NCI-H1694 treated with DMSO at 0.1 percent for 48 hours (cell line): ENCODE measurements around the gene ECPAS.
"Not testable (repeated sequence)": the region's sequence is repeated elsewhere in the genome, so short reads cannot be mapped to it uniquely, and the experiment has no call there.

Experiments used
- DNase-seq: peaks from one replicate; lab custom pipeline; 2025; lab: John Stamatoyannopoulos, UW

Gene ECPAS

DNA sequence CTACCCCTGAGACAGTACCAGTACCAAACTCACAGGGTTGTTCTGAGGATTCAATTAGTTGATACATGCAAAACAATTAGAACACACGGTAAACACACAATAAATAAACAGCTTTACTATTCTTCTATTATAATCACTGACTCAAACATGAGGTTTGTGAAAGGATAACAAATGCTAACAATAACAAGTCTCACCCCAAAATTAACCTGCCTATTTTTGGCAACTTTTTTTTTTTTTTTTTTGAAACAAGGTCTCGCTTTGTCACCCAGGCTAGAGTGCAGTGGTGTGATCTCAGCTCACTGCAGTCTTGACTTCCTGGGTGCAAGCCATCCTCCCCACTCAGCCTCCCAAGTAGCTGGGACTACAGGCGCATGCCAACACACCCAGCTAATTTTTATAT is 6.5 kb downstream of the ECPAS start:
- DNase-seq, result no peak

DNA sequence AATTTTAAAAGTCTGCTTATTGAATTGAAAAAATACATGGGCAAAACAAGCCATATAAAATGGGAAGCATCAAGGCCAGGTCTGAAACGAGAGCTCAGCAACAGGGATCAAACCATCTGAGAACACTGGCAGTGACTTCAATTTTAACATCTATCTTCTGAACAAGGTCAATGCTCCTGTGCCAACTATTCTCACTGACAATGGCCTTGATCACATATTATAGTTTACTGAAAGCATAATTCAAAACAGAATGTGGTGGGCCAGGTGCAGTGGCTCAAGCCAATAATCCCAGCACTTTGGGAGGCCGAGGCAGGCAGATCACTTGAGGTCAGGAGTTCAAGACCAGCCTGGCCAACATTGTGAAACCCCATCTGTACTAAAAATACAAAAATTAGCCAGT is 9.0 kb downstream of the ECPAS start:
- DNase-seq, result no peak

DNA sequence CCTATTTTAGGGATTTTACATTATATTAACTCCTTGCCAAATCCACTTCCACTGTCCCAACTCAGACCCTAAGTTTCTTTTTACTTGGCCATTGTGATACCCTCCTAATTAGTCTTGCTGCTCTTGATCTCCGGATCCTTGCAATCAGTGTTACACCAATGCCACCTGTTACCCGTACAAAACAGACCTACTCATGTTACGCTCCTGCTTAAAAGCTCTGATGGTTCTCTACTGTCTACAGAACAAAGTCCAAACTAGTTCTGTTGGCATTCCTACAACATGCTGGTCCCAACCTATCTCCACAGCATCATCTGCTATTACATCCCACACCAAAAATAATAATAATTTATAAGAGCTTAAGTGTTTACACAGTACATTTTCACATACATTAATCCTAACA is 9.8 kb downstream of the ECPAS start:
- DNase-seq, result no peak

DNA sequence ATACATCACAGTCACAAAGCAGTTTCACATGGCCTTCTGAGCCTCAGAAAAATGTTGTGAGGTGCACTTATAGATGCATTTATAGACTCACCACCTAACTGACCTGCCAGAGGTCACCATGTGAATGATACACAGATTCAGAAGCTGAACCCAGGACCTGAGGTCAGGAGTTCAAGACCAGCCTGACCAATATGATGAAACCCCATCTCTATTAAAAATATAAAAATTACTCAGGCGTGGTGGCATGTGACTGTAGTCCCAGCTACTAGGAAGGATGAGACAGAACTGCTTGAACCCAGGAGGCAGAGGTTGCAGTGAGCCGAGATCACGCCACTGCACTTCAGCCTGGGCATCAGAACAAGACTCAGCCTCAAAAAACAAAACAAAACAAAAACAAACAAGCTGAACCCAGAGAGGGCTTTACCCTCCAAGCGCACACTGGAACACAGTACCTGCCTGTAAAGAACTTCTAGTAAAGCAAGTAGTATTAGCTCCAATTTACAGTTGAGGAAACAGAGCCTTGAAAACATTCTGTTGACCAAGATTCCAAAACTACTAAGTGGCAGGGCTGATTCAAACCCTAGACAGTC is 16.3 kb downstream of the ECPAS start:
- DNase-seq, result no peak

DNA sequence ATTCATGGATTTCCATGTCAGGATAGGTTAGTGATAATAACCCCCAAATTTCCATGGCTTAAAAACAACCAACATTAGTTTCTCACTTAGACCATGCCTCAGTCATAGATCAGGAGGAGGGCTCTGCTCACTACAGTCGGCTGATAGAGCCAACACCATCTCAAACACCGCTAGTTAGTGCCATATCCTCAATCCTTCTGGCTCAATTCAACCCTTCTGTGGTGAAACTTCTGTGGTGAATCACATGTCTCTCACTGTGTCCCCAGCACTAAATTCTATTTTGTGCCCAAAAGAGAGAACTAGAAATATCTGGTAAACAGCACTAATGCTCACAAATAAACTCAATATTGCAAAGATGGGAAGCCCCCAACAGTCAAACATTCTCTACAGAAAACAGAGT is 21.1 kb downstream of the ECPAS start:
- no peak for DNase-seq

DNA sequence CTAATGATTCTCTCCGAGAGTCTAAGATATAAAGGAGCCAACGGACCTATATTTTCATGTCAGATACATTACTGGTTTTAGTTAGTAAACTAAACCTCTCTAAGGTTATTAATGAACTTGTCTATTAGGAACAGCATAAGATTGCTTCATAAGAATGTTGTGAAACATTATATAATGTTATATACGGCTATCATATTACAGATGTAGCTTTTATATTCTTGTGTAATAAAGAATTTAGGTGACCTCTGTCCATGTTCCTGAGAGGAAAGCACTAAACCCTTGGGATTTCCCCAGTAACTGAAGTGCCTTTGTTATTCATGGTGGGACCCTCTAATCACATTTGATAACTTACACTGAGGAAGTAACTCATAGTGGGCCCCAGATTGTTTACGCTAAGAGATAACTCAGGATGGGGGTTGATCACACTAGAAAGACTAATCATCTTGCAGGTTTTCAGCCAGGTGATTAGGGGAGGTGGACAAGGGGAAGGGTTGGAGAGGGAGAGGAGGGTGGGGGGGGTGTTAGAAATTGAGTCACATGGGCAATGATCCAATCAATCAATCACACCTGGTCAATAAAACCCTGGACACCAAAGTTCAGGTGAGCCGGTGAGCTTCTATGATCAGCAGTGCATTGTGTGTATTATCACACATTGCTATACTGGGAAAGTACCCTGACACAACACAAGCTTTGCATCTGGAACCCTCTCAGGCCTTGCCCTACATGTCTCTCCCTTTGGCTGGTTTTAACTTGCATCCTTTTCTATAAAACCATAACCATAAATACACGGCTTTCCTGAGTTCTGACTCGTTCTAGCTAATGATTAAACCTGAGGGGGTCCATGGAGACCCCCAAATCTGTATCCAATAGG is 25.8 kb downstream of the ECPAS start:
- no peak for DNase-seq

DNA sequence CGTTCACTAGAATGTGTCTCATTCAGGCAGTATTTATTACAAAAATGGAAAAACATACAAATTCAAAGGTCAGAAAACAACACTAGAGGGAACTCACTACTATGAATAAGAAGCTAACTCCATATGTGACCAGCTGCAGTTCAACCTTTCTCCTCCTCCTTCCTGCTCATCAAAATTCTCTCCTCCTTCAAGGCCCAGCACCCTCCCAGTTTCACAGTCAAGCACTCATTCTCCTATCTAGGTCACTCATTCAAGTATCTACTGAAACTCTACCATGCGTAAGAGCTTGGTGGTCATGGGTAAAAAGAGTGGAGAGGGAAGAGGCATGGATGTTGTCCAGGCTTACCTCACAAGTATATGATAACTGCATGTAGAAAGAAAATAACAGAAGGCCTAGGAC is 27.7 kb downstream of the ECPAS start:
- DNase-seq, result no peak

DNA sequence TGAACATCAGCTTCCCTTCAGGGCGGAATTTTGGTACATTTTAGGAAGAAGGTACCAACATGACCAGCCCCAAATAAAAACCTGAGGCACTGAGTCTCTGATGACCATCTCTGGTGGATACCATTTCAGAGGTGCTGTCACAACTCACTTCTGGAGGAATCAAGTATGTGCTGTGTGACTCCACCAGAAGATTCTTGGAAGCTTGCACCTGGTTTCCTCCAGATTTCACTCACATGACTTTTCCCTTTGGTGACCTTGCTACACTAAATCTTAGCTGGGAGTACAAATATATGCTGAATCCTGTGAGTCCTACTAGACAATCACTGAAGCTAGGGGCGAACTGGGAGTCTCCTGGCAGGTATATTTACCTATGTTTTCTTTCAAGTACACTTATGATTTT is 28.5 kb downstream of the ECPAS start:
- no peak for DNase-seq

DNA sequence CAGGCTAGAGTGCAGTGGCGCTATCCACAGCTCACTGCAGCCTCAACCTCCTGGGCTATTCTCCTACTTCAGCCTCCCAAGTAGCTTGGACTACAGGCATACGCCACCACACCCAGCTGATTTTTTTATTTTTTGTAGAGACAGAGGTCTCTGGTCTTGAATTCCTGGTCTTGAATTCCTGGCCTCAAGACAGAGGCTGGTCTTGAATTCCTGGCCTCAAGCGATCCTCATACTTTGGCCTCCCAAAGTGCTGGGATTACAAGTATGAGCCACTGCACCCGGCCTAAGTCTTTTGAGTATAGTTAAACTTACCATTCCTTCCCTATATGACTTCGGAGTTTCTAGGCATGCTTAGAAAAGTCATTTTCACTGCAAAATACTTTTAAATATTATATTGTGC is 29.4 kb downstream of the ECPAS start:
- DNase-seq, result no peak

DNA sequence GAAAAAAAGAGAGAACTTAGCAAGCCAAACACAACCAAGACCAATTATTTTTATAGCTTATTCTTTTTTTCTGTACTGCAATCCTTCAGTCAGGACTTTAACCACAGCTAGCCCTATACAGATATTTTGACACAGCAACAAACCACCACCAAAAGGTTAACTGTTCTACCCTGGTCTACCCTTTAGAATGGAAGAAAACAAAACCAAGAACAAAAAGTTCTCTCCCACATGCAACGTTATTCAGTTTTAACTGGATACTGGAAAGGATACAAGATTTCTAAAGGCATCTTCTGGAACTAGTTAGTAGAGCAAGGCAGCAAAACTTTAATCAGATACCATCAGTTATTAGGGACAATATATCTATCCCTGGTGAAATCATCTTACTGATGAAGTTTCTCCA is 32.6 kb downstream of the ECPAS start:
- DNase-seq, result no peak

DNA sequence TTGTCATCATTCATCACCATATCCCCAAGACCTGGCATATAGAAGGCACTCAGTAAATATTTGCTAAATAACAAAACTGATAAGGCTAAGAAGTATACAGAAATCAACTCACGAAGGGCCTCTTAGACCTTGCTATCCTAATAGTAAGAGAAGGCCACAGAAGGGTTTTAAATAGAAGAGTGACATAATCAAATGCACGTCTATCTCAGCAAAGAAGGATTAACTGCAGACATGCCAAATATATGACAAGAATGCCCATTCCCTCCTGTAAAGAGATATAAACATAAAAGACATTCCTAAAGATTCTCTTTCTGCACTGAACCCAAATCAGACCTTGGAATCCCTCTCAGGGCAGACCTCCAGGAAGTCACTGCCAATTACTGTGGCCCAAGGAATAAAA is 34.1 kb downstream of the ECPAS start:
- no peak for DNase-seq

DNA sequence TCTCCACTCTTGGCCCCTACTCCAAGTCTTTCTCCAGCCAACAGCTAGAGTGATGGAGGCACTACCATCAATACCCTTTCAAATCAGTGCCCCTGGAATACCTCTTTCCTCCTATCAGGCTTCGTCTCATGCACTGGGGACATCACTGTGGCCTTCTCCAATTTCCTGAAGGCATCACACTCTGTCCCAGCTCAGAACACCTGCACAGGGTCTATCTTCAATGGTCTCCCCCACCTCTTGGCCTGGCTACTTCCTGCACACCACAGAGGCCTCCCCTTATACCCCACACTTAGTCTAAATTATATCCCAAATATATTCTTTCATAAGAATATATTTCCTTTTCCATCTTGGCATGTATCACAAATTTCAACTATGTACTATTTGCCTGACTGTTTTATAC is 34.5 kb downstream of the ECPAS start:
- no peak for DNase-seq

DNA sequence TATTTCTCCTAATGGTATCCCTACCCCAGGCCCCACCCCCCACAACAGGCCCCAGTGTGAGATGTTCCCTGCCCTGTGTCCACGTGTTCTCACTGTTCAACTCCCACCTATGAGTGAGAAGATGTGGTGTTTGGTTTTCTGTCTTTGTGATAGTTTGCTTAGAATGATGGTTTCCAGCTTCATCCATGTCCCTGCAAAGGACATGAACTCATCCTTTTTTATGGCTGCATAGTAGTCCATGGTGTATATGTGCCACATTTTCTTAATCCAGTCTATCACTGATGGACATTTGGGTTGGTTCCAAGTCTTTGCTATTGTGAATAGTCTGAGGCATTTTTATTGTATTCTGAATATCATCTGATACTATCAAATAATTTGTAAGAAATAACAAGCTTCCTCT is 38.4 kb downstream of the ECPAS start:
- not testable (repeated sequence) for DNase-seq

DNA sequence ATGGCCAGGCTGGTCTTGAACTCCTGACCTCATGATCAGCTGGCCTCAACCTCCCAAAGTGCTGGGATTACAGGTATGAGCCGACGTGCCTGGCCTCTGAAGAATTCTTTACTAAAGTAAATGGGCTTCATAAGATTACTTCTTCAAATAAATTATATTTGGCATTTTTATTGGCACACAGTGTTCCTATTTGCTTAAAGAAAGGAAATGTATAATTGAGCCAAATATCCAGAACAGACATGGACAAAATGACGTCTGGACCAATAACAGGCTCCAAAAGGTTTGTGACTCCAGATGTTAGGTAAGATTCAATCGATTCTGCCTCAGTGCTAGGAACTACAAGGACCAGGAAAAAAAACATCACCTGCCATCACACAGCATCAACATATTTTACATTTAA is 40.7 kb downstream of the ECPAS start:
- DNase-seq, result no peak

DNA sequence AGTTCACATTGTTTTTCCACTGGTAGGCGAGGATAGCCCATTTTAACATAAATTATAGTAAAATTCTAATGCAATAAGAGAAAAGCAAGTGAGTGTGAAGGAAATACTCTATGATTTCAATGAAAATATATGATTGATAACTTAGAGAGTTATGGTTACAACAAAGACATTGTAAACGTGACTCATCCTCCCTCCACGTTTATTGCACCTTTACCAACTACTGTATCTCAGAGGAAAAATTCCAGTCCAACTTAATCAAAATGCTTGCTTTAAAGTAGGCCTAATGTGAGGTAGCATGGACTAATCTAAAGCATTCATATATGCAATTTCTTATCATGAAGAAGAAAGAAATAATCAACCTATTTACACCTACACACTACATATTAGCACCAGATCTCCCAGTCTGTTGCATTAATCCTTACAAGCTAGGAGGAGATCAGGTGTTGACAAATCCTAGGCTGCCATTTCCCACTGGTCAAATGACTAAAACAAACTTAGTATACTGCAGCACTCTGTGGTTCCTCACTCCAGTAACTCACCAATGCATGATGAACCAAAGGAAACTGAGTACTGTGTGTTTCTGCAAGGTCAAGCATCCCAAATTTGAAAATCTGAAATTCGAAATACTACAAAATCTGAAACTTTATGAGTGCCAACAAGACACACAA is 41.7 kb downstream of the ECPAS start:
- DNase-seq, result no peak

DNA sequence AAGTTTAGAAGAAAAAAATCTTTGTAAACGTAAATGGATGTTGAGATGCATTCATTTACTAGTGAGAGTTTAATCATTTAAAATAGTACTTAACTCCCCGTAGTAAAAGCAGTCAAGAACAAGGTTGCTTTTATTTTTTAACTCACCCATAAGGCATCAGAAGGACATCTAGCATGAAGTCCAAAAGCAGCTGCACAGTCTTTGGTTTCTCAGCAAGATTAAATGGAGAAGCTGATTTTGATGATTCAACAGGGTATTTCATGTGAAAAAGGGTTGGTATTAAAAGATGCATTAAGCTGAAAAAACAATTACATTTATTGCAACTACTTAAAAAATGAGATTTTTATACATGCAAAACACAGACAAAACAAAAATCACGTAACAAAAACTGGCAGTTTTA is 44.0 kb downstream of the ECPAS start:
- DNase-seq, result no peak

DNA sequence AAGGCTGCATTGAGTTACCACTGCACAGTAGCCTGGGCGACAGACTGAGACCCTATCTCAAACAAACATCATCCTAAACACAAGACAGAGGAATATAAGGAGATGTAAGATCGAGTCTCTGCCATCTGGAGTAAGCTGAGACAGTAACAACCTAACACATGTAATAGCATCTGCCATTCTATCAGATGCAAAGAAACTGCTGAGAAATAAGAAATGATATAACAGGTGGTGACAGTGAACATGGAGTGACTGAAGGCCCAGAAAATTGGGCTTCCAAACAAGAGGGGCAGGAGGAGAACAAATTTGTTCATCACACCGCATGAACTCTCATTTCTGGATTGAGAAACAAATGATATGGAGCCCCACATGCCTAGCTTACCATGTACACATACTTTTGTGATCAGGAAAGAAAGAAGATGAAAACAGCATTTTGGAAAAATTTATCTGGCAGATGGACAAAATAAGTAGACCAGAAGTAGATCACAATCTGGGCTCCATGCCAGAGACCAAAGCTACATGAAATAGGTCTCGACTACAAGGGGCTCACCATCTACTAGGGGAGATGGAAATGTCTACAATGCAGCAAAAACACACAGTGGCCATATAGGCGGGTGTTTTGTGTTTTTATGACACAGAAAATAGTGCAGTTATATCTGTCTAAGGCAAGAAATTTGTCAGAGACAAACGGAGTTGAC is 45.5 kb downstream of the ECPAS start:
- peak; percentile 83 for DNase-seq

DNA sequence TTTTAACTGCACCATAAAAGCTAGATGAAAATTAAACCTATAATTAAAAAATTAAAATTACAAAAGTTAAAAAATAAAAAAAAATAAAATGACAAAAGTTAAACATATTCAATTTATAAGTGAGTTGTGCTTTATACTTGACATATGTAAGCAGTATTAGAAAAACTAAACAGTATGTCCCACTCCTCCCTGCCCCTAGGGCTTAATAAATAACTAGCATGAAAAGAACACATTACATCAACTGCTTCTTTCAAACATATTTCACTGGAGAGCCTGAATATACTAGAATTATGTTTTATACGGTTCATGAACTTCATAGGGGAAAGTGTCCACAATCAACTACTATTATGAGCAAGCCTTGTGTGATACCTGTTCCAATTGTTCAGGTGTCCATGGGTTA is 47.6 kb downstream of the ECPAS start:
- no peak for DNase-seq

DNA sequence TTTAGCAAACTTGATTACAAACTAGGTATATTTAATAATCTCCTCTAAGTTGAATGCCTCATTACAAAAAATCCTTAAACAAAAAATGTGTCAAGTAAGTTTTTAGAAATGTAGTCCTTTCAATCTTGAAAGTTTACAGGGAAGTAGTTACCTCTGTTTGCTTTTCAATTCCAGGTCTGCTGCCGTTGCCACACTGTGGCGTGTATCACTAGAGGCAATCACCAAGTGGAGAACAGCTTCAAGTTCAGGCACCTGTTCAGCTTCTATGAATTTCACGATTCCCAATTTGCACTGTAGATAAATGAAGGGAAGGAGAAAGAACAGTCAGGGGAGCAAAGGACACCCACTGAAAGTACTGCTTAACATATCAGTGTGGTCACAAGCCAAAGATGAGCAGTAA is 51.1 kb downstream of the ECPAS start:
- no peak for DNase-seq

DNA sequence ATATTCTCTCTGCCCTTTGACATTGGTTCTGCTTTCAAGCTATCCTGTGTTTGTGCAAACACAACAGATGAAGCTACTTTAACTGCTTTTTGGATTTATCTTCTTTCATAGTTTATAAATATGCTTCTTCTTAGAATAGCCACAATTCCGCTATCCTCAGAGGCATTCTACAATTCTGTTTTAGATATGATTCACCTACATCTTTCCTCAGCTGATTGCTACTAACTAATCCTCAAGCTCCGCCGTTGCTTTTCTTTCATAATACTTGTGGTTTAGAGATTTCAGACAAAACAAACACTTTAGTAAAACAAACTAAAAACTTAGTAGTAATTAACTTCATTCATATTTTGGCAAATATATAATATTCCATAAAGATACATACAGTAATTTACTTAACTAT is 52.5 kb downstream of the ECPAS start:
- DNase-seq, result no peak

DNA sequence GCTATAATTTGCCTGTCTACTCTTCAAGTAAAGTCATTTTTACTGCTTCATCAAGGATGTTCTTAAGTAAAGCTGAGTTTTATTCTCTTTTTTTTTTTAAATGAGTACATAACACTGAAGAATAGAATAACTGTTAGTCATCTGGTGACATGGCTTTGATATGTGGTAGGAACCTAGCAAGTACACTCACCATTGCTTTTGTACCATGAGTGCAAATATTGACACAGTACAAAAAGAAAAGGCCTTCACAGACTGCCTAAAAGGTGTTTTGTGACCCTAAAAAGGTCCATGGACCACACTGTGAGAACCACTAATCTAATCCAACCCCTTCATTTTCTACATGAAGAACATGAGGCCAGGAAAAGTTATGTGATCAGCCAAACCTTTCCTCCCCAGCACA is 55.0 kb downstream of the ECPAS start:
- DNase-seq, result no peak

DNA sequence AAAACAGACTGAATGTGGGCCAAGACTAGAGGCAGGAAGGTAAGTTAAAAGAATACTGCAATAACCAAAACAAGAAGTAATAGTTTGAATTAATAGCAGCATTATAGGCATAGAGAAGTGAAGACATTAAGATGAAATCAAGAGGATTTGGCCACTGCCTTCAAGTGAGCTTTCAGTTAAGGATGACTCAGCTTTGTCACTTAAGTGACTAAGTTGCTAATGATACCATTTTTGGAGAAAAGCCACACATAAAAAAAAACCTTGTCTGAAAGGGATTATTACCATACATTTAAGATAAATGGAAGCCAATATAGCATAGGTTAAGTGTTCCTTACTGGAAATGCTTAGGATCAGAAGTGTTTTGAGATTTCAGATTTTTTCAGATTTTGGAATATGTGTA is 57.0 kb downstream of the ECPAS start:
- no peak for DNase-seq

DNA sequence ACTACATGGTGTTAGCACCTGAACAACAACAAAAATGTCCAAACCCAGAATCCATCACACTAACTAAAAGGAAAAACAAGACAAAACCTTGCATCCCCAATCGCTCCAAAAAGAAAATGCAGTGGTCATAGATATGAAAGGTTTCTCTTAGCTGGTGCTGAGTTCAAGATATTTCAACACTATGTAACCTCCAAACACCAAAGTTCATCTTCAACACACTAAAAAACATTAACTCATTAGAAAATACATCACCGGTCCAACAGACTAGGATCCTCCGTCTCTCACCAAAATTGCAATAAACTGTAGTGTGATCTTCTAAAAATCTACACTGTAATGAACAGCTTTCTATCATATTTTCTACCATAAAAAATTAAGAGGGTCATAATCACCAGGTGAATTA is 60.8 kb downstream of the ECPAS start:
- no peak for DNase-seq
